ENCODE results near the gene CEACAM18.
"Not testable (repeated sequence)": the region's sequence is repeated elsewhere in the genome, so short reads cannot be mapped to it uniquely, and the experiment has no call there.

The CEACAM18 gene

GRCh38 chr19:51478381-51479234 lies at the start of gene CEACAM18:
Gene CEACAM18, plus strand, starts transcription at chr19:51478539.
- no peak for DNase-seq

GRCh38 chr19:51430221-51430620 lies 48.1 kb upstream of the CEACAM18 start:
- DNase-seq: no peak

- no peak for DNase-seq
Observed at GRCh38 chr19:51431124-51431523, 47.2 kb upstream of the CEACAM18 start.

- DNase-seq: no peak
Observed at GRCh38 chr19:51433043-51433442, 45.3 kb upstream of the CEACAM18 start.

GRCh38 chr19:51434456-51434855 lies 43.9 kb upstream of the CEACAM18 start:
- no peak for DNase-seq

GRCh38 chr19:51439021-51439465 lies 39.3 kb upstream of the CEACAM18 start:
- DNase-seq: no peak

- no peak for DNase-seq
Observed at GRCh38 chr19:51440052-51440451, 38.3 kb upstream of the CEACAM18 start.

GRCh38 chr19:51440846-51441409 lies 37.4 kb upstream of the CEACAM18 start:
- DNase-seq: no peak

- no peak for DNase-seq
Observed at GRCh38 chr19:51441410-51442390, 36.6 kb upstream of the CEACAM18 start.

- DNase-seq: not testable (repeated sequence)
Observed at GRCh38 chr19:51447510-51447909, 30.8 kb upstream of the CEACAM18 start.

- DNase-seq: no peak
Observed at GRCh38 chr19:51448011-51448410, 30.3 kb upstream of the CEACAM18 start.

- DNase-seq: no peak
Observed at GRCh38 chr19:51448411-51449016, 29.8 kb upstream of the CEACAM18 start.

GRCh38 chr19:51450730-51451307 lies 27.5 kb upstream of the CEACAM18 start:
- DNase-seq: no peak

- no peak for DNase-seq
Observed at GRCh38 chr19:51456541-51457290, 21.6 kb upstream of the CEACAM18 start.

GRCh38 chr19:51457351-51458013 lies 20.9 kb upstream of the CEACAM18 start:
- no peak for DNase-seq

GRCh38 chr19:51458051-51458645 lies 20.2 kb upstream of the CEACAM18 start, which contains the start of gene SIGLEC8:
Gene SIGLEC8, minus strand, starts transcription at chr19:51458454. Its CDS starts 67 bp downstream, at chr19:51458387.
- DNase-seq: no peak

- DNase-seq: no peak
Observed at GRCh38 chr19:51458899-51459505, 19.3 kb upstream of the CEACAM18 start.

- DNase-seq: no peak
Observed at GRCh38 chr19:51460164-51460992, 18.0 kb upstream of the CEACAM18 start.

- no peak for DNase-seq
Observed at GRCh38 chr19:51461723-51462161, 16.6 kb upstream of the CEACAM18 start.
